RWPE2 (cell line): ENCODE data around the gene SMPD2.
A peak's percentile ranks its signal among the peaks of the same experiment; 100 is the strongest.

ENCODE experiments used
- ATAC-seq: fragments of 200-7000 bp; cut with Tn5 transposase; 3 replicates; pipeline ENCODE4 v1.9.1; 2021; ENCODE audit warnings: low read depth
- DNase-seq: peaks from one replicate; pipeline ENCODE4 v3.0.0-alpha.2; 2020; ENCODE audit warnings: low spot score
- H3K27ac ChIP-seq: fragments of 450-650 bp; 2 replicates; pipeline ENCODE4 v1.5.1; 2017; ENCODE audit warnings: mild to moderate bottlenecking; ENCODE audit not compliant: poor library complexity, severe bottlenecking
- H3K27me3 ChIP-seq: fragments of 250-450 bp; sonication (Bioruptor Pico); 2 replicates; pipeline ENCODE4 v1.5.1; 2021; ENCODE audit warnings: mild to moderate bottlenecking, moderate library complexity; ENCODE audit not compliant: insufficient read depth, poor library complexity, severe bottlenecking
- H3K36me3 ChIP-seq: fragments of 250-450 bp; sonication (Bioruptor Pico); 2 replicates; pipeline ENCODE4 v1.5.1; 2020; ENCODE audit warnings: low read depth, mild to moderate bottlenecking, moderate library complexity
- H3K4me1 ChIP-seq: fragments of 250-450 bp; sonication (Bioruptor Pico); 2 replicates; pipeline ENCODE4 v1.5.1; 2021; ENCODE audit warnings: mild to moderate bottlenecking, moderate library complexity; ENCODE audit not compliant: insufficient read depth, poor library complexity, severe bottlenecking
- H3K4me3 ChIP-seq: fragments of 250-450 bp; sonication (Bioruptor Pico); 2 replicates; pipeline ENCODE4 v1.5.1; 2021; ENCODE audit warnings: mild to moderate bottlenecking, moderate library complexity; ENCODE audit not compliant: severe bottlenecking
- H3K9me3 ChIP-seq: fragments of 250-450 bp; sonication (Bioruptor Pico); 2 replicates; pipeline ENCODE4 v1.5.1; 2021; ENCODE audit warnings: mild to moderate bottlenecking, moderate library complexity; ENCODE audit not compliant: severe bottlenecking
- CTCF ChIP-seq: fragments of 450-650 bp; IDR thresholded peaks from one replicate; pipeline ENCODE4 v1.5.1; 2017; ENCODE audit warnings: mild to moderate bottlenecking, moderate library complexity; ENCODE audit not compliant: poor library complexity, severe bottlenecking

The SMPD2 gene

DNA sequence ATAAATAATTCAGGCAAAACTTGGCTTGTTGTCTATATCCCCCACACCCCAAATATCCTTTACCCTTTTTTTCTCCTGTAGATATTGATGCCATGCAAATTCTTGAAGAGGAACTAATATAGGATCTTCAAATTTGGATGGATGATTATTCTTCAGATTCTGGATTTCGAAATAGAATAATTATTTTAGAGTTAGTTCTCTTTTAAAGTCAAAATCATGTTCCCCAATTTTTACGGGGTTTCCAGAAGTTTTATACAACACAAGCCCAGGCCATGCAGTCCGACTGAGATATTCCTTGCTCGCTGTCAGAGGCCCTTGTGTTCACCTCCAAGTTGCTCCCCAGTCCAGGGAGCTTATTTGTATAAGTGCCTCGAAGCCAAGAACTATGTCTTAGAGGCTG lies 4.5 kb upstream of the SMPD2 start:
- DNase-seq (no peak), ATAC-seq (no peak)
- no peak overlapping the region for H3K27ac ChIP-seq
- no peak for TF ChIP-seq CTCF
- peaks cover 9% of the 10 kb centered on the region for H3K4me1 ChIP-seq
- H3K36me3 ChIP-seq: no peaks in the 10 kb centered on the region
- H3K27me3 ChIP-seq: no peaks in the 10 kb centered on the region
- no peak overlapping the region for H3K4me3 ChIP-seq
- H3K9me3 ChIP-seq: no peaks in the 10 kb centered on the region

DNA sequence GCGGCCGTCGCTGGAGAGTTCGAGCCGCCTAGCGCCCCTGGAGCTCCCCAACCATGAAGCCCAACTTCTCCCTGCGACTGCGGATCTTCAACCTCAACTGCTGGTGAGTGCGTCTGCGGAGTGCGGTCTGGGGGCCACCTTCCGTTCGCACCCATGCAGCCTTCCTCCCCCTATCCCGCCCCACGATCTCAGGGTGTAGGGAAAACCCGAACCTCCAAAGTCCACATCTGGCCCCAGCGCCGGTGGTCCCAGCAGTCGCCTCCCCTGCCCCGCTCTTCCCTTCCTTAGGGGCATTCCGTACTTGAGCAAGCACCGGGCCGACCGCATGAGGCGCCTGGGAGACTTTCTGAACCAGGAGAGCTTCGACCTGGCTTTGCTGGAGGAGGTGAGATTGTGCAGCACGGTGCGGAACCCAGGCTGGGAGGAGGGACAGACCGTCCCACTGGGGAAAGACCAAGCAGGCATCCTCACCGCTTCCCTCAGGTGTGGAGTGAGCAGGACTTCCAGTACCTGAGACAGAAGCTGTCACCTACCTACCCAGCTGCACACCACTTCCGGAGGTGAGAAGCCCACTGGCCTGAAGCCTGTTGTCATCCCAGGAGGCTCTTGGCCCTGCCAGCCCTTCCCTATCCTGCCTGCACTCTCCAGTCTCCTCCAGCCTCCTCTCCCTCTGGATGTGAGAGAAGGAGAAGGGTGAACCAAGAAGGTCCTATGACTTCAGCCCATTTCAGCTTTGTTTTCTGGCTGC lies 719 bp downstream of the SMPD2 start:
- Histone ChIP-seq H3K4me1 (peaks cover 9% of the 10 kb centered on the region), H3K9me3 (no peaks in the 10 kb centered on the region), H3K27me3 (no peaks in the 10 kb centered on the region), H3K4me3 (peak overlapping the region; percentile 75), H3K36me3 (peaks cover 22% of the 10 kb centered on the region), H3K27ac (peak overlapping the region; percentile 36)
- DNase-seq: no peak
- peak; percentile 50 for ATAC-seq
- TF ChIP-seq CTCF: peak; percentile 12

GRCh38 chr6:109442393-109442924 lies 1.9 kb downstream of the SMPD2 start:
- TF ChIP-seq CTCF: no peak
- DNase-seq: no peak
- H3K4me1 ChIP-seq: peaks cover 9% of the 10 kb centered on the region
- no peaks in the 10 kb centered on the region for H3K27me3 ChIP-seq
- no peak for ATAC-seq
- H3K9me3 ChIP-seq: no peaks in the 10 kb centered on the region
- H3K4me3 ChIP-seq: no peak overlapping the region
- peaks cover 22% of the 10 kb centered on the region for H3K36me3 ChIP-seq
- H3K27ac ChIP-seq: no peak overlapping the region

DNA sequence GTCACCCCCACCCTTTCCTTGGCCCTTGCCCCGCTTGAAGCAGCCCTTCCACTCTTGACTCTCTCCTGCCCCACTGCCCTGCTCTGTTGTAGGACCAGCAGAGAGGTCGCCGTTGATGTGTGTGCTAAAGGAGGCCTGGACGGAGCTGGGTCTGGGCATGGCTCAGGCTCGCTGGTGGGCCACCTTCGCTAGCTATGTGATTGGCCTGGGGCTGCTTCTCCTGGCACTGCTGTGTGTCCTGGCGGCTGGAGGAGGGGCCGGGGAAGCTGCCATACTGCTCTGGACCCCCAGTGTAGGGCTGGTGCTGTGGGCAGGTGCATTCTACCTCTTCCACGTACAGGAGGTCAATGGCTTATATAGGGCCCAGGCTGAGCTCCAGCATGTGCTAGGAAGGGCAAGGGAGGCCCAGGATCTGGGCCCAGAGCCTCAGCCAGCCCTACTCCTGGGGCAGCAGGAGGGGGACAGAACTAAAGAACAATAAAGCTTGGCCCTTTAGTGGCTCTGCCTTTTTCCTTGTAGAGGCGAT lies 3.0 kb downstream of the SMPD2 start:
- no peak for TF ChIP-seq CTCF
- H3K36me3 ChIP-seq: peaks cover 22% of the 10 kb centered on the region
- H3K4me1 ChIP-seq: peaks cover 9% of the 10 kb centered on the region
- ATAC-seq (no peak), DNase-seq (no peak)
- H3K27ac ChIP-seq: no peak overlapping the region
- no peaks in the 10 kb centered on the region for H3K27me3 ChIP-seq
- no peak overlapping the region for H3K4me3 ChIP-seq
- H3K9me3 ChIP-seq: no peaks in the 10 kb centered on the region

- Histone ChIP-seq H3K4me1 (no peaks in the 10 kb centered on the region), H3K36me3 (peaks cover 22% of the 10 kb centered on the region), H3K27ac (no peak overlapping the region), H3K27me3 (no peaks in the 10 kb centered on the region), H3K4me3 (no peak overlapping the region), H3K9me3 (no peaks in the 10 kb centered on the region)
- no peak for TF ChIP-seq CTCF
- ATAC-seq (no peak), DNase-seq (no peak)
These were observed 4.9 kb downstream of the SMPD2 start for GRCh38 chr6:109445382-109445781.
